H9 (cell line): ENCODE results near the gene BLMH. TPM values are rescaled to one million over a fixed set of nuclear protein-coding genes. Genes with fewer than 3 reads are reported as not detected.
"Not testable (repeated sequence)": the region's sequence is repeated elsewhere in the genome, so short reads cannot be mapped to it uniquely, and the experiment has no call there.

Source experiments
- DNase-seq: peaks from one replicate; pipeline ENCODE4 v3.0.0-alpha.2; 2017
- H2AFZ ChIP-seq: one replicate; pipeline ENCODE4 v1.6.1; 2013; ENCODE audit warnings: mild to moderate bottlenecking, low read length, control low read depth, moderate library complexity
- H2AK5ac ChIP-seq: 2 replicates; pipeline ENCODE4 v1.6.1; 2013; ENCODE audit warnings: low read length, control low read depth, mixed read lengths; ENCODE audit not compliant: insufficient read length
- H2BK120ac ChIP-seq: one replicate; pipeline ENCODE4 v1.6.1; 2013; ENCODE audit warnings: low read depth, mild to moderate bottlenecking, low read length, control low read depth, inconsistent platforms; ENCODE audit not compliant: poor library complexity, severe bottlenecking
- H2BK12ac ChIP-seq: 2 replicates; pipeline ENCODE4 v1.6.1; 2013; ENCODE audit warnings: low read length, control low read depth, mixed read lengths, low read depth; ENCODE audit not compliant: insufficient read length
- H2BK15ac ChIP-seq: 2 replicates; pipeline ENCODE4 v1.6.1; 2013; ENCODE audit warnings: low read depth, low read length, control low read depth
- H2BK20ac ChIP-seq: one replicate; pipeline ENCODE4 v1.6.1; 2013; ENCODE audit warnings: low read depth, mild to moderate bottlenecking, low read length, control low read depth, inconsistent platforms; ENCODE audit not compliant: poor library complexity, severe bottlenecking
- H2BK5ac ChIP-seq: 2 replicates; pipeline ENCODE4 v1.6.1; 2013; ENCODE audit warnings: low read length, control low read depth, mixed read lengths; ENCODE audit not compliant: insufficient read length
- H3K14ac ChIP-seq: 2 replicates; pipeline ENCODE4 v1.6.1; 2013; ENCODE audit warnings: low read length, control low read depth; ENCODE audit not compliant: insufficient read depth
- H3K18ac ChIP-seq: 2 replicates; pipeline ENCODE4 v1.6.1; 2013; ENCODE audit warnings: low read depth, mild to moderate bottlenecking, mixed read lengths, low read length, control low read depth; ENCODE audit not compliant: insufficient read length
- H3K23ac ChIP-seq: 2 replicates; pipeline ENCODE4 v1.6.1; 2013; ENCODE audit warnings: low read length, control low read depth, mixed read lengths, low read depth; ENCODE audit not compliant: insufficient read length
- H3K23me2 ChIP-seq: 2 replicates; pipeline ENCODE4 v1.6.1; 2013; ENCODE audit warnings: low read depth, mild to moderate bottlenecking, mixed read lengths, low read length, control low read depth; ENCODE audit not compliant: insufficient read length, poor library complexity, severe bottlenecking
- H3K27ac ChIP-seq: 2 replicates; pipeline ENCODE4 v1.5.1; 2013; ENCODE audit warnings: low read length, control low read depth, mixed read lengths, low read depth; ENCODE audit not compliant: insufficient read length
- H3K27me3 ChIP-seq: 2 replicates; pipeline ENCODE4 v1.6.1; 2013; ENCODE audit warnings: low read length, control low read depth, inconsistent platforms; ENCODE audit not compliant: insufficient read depth
- H3K4ac ChIP-seq: 2 replicates; pipeline ENCODE4 v1.6.1; 2013; ENCODE audit warnings: low read depth, mild to moderate bottlenecking, control low read depth, inconsistent platforms, low read length, moderate library complexity
- H3K4me1 ChIP-seq: 2 replicates; pipeline ENCODE4 v1.6.1; 2013; ENCODE audit warnings: low read length, control low read depth, inconsistent platforms; ENCODE audit not compliant: insufficient read depth
- H3K4me2 ChIP-seq: 2 replicates; pipeline ENCODE4 v1.6.1; 2013; ENCODE audit warnings: low read length, control low read depth, mixed read lengths; ENCODE audit not compliant: insufficient read length, insufficient read depth
- H3K56ac ChIP-seq: 2 replicates; pipeline ENCODE4 v1.6.1; 2013; ENCODE audit warnings: low read depth, mild to moderate bottlenecking, mixed read lengths, low read length, control low read depth; ENCODE audit not compliant: insufficient read length
- H3K79me1 ChIP-seq: 2 replicates; pipeline ENCODE4 v1.6.1; 2013; ENCODE audit warnings: low read depth, mild to moderate bottlenecking, moderate library complexity, low read length, control low read depth, inconsistent platforms; ENCODE audit not compliant: insufficient read depth, poor library complexity, severe bottlenecking
- H3K79me2 ChIP-seq: 2 replicates; pipeline ENCODE4 v1.6.1; 2013; ENCODE audit warnings: low read length, control low read depth, inconsistent platforms; ENCODE audit not compliant: insufficient read depth
- H3K9ac ChIP-seq: 2 replicates; pipeline ENCODE4 v1.6.1; 2013; ENCODE audit warnings: low read length, control low read depth, mixed read lengths; ENCODE audit not compliant: insufficient read length; ENCODE audit errors: extremely low read depth
- H3K9me3 ChIP-seq: one replicate; pipeline ENCODE4 v1.6.1; 2013; ENCODE audit warnings: low read depth, low read length, inconsistent platforms; ENCODE audit not compliant: control insufficient read depth
- H3T11ph ChIP-seq: one replicate; pipeline ENCODE4 v1.6.1; 2013; ENCODE audit warnings: mild to moderate bottlenecking, low read length, control low read depth, inconsistent platforms
- H4K20me1 ChIP-seq: one replicate; pipeline ENCODE4 v1.6.1; 2013; ENCODE audit not compliant: control insufficient read depth, insufficient read length, insufficient read depth
- H4K5ac ChIP-seq: 2 replicates; pipeline ENCODE4 v1.6.1; 2013; ENCODE audit warnings: low read depth, mild to moderate bottlenecking, mixed read lengths, low read length, control low read depth; ENCODE audit not compliant: insufficient read length
- H4K8ac ChIP-seq: replicated peaks from 2 replicates; pipeline ENCODE4 v1.6.1; 2013; ENCODE audit warnings: low read length, control low read depth, mixed read lengths, low read depth; ENCODE audit not compliant: insufficient read length
- H4K91ac ChIP-seq: 2 replicates; pipeline ENCODE4 v1.6.1; 2013; ENCODE audit warnings: low read depth, mild to moderate bottlenecking, moderate library complexity, mixed read lengths, low read length, control low read depth; ENCODE audit not compliant: insufficient read length
- H3K27ac Mint-ChIP-seq, 3 experiments: 2 replicates in 2 of 3; 3 replicates in 1 of 3; pipeline ENCODE4 v1.8.0; 2020 to 2021; ENCODE audit warnings: mixed read lengths in 3 of 3, mild to moderate bottlenecking in 1 of 3, moderate library complexity in 1 of 3
- H3K27me3 Mint-ChIP-seq: 2 replicates; pipeline ENCODE4 v1.8.0; 2021; ENCODE audit warnings: low read depth, mild to moderate bottlenecking, moderate library complexity, mixed read lengths
- H3K36me3 Mint-ChIP-seq, 3 experiments: 2 replicates in 2 of 3; 3 replicates in 1 of 3; pipeline ENCODE4 v1.8.0; 2020 to 2021; ENCODE audit warnings: low read depth in 3 of 3, mixed read lengths in 3 of 3; ENCODE audit not compliant: insufficient read depth in 1 of 3
- H3K4me1 Mint-ChIP-seq, 2 experiments: 2 replicates each; pipeline ENCODE4 v1.8.0; 2020; ENCODE audit warnings: mixed read lengths in 2 of 2
- H3K4me3 Mint-ChIP-seq, 2 experiments: 2 replicates in 1 of 2; 3 replicates in 1 of 2; pipeline ENCODE4 v1.8.0; 2020 to 2021; ENCODE audit warnings: mild to moderate bottlenecking in 2 of 2, mixed read lengths in 2 of 2, moderate library complexity in 1 of 2
- H3K9me3 Mint-ChIP-seq, 2 experiments: 2 replicates in 1 of 2; 3 replicates in 1 of 2; pipeline ENCODE4 v1.8.0; 2020; ENCODE audit warnings: mild to moderate bottlenecking in 2 of 2, mixed read lengths in 2 of 2, moderate library complexity in 1 of 2
- CTCF ChIP-seq: fragments of 200-600 bp; sonication (generic); conservative IDR thresholded peaks from 3 replicates; pipeline ENCODE4 v1.8.0; 2021; ENCODE audit warnings: antibody characterized with exemption, mild to moderate bottlenecking
- WGBS: extraction: QIAGEN DNeasy Blood & Tissue Kit; methylation state at CpG from one replicate; pipeline ENCODE4 v1.1.7; 2013; ENCODE audit warnings: missing lambda C conversion rate, low lambda C conversion rate, mixed read lengths; ENCODE audit not compliant: insufficient read length; ENCODE audit errors: extremely low coverage; 5-methylcytosine and 5-hydroxymethylcytosine counted together
- total RNA-seq: library from RNA; stranded (reverse); gene quantifications from 2 replicates; pipeline ENCODE4 v1.2.1, GENCODE V29; 2021

BLMH gene
- total RNA-seq, 1 experiment from 2014 or later: 74.7 TPM

DNA sequence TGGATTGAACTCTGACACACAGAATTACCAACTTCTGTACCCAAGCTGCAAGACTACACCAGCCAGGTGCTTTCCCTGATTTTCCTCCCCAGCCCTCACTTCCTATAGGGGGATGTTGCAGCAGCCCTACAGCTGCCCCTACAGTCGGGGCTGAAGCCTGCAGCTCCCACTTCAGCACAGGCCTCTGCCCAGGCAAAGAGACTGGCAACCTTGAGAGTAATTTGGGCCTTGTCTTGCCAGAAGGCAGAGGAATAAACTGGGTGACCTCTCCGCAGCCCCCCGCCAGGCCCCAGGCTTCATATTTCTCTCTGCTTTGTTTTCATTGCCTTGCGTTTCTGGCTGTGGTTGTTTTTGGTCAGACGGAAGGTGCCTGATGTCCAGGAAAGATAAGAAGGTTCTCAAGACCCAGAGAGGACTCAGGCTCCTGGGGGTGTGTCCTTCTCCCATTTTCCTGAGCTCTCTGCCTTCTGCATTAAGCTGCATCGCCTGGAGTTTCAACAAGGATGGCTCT is 88.2 kb downstream of the BLMH start:
- H3K36me3 Mint-ChIP-seq: no peaks in the 10 kb centered on the region
- no peak overlapping the region for H2AFZ ChIP-seq
- no CpG with 5 or more reads among the region's 6 CpGs for WGBS

GRCh38 chr17:30200656-30201055 is 91.1 kb downstream of the BLMH start:
- not testable (repeated sequence) for H4K91ac ChIP-seq, H3K23ac ChIP-seq, H2BK5ac ChIP-seq, H3K4me1 Mint-ChIP-seq, H3K18ac ChIP-seq, H3T11ph ChIP-seq, H3K79me2 ChIP-seq, H3K4me1 ChIP-seq, H4K20me1 ChIP-seq, H3K56ac ChIP-seq, H3K23me2 ChIP-seq, H3K27ac Mint-ChIP-seq, DNase-seq, H2BK20ac ChIP-seq, H2AK5ac ChIP-seq, H3K27me3 ChIP-seq, H3K27ac ChIP-seq, H3K4me3 Mint-ChIP-seq, H3K4me2 ChIP-seq, H2BK15ac ChIP-seq, H3K9ac ChIP-seq, H3K4ac ChIP-seq, H3K14ac ChIP-seq, H3K27me3 Mint-ChIP-seq, H3K9me3 Mint-ChIP-seq, H2AFZ ChIP-seq, H3K79me1 ChIP-seq, H2BK12ac ChIP-seq, H3K9me3 ChIP-seq, H2BK120ac ChIP-seq, H4K5ac ChIP-seq, H4K8ac ChIP-seq, H3K36me3 Mint-ChIP-seq
- no CpG with 5 or more reads among the region's 9 CpGs for WGBS

More for the DNA sequence above, 88.2 kb downstream of the BLMH start:
- Histone ChIP-seq H4K91ac (no peak overlapping the region), H3K56ac (no peak overlapping the region), H3T11ph (no peak overlapping the region), H3K14ac (no peak overlapping the region), H2BK5ac (no peak overlapping the region), H3K4me2 (no peak overlapping the region), H4K8ac (no peak overlapping the region), H2BK15ac (no peak overlapping the region), H2BK12ac (no peak overlapping the region), H3K27me3 (no peaks in the 10 kb centered on the region), H3K4ac (no peak overlapping the region), H3K18ac (no peak overlapping the region), H3K9me3 (no peaks in the 10 kb centered on the region), H3K79me1 (no peaks in the 10 kb centered on the region), H2BK20ac (no peak overlapping the region), H4K5ac (no peak overlapping the region), H2AK5ac (no peak overlapping the region), H3K23me2 (no peaks in the 10 kb centered on the region), H4K20me1 (no peaks in the 10 kb centered on the region), H3K27ac (no peak overlapping the region), H3K4me1 (no peaks in the 10 kb centered on the region), H3K23ac (no peak overlapping the region), H3K9ac (no peak overlapping the region), H2BK120ac (no peak overlapping the region), H3K79me2 (no peaks in the 10 kb centered on the region)
- peak; percentile 81 for DNase-seq
- no peak overlapping the region for H3K4me3 Mint-ChIP-seq
- peaks cover 3 to 4% of the 10 kb centered on the region in 2 experiments; a peak in 3 of 4 replicates for H3K4me1 Mint-ChIP-seq
- no peaks in the 10 kb centered on the region for H3K9me3 Mint-ChIP-seq
- H3K27ac Mint-ChIP-seq: no peak overlapping the region; a peak in 1 of 7 replicates
- TF ChIP-seq CTCF: peak; percentile 59
- no peaks in the 10 kb centered on the region for H3K27me3 Mint-ChIP-seq
